Glutamatergic neuron (in vitro differentiated cells): ENCODE results near the gene CACNG7. TPM values are rescaled to one million over a fixed set of nuclear protein-coding genes. Genes with fewer than 3 reads are reported as not detected.
A peak's percentile ranks its signal among the peaks of the same experiment; 100 is the strongest.

ENCODE experiments used
- DNase-seq: peaks from one replicate; pipeline ENCODE4 v3.0.0; 2022
- H3K27ac Mint-ChIP-seq: one replicate; pipeline ENCODE4 v1.8.0; 2020; ENCODE audit warnings: mild to moderate bottlenecking, mixed read lengths, inconsistent platforms; ENCODE audit not compliant: unreplicated experiment
- H3K27me3 Mint-ChIP-seq: one replicate; pipeline ENCODE4 v1.8.0; 2020; ENCODE audit warnings: mild to moderate bottlenecking, moderate library complexity, mixed read lengths, inconsistent platforms; ENCODE audit not compliant: unreplicated experiment
- H3K36me3 Mint-ChIP-seq: one replicate; pipeline ENCODE4 v1.8.0; 2020; ENCODE audit warnings: mild to moderate bottlenecking, mixed read lengths, inconsistent platforms; ENCODE audit not compliant: unreplicated experiment
- H3K4me1 Mint-ChIP-seq: one replicate; pipeline ENCODE4 v1.8.0; 2020; ENCODE audit warnings: mild to moderate bottlenecking, low read depth, mixed read lengths, inconsistent platforms; ENCODE audit not compliant: unreplicated experiment
- H3K4me3 Mint-ChIP-seq: one replicate; pipeline ENCODE4 v1.8.0; 2020; ENCODE audit warnings: mild to moderate bottlenecking, mixed read lengths, inconsistent platforms; ENCODE audit not compliant: unreplicated experiment
- H3K9me3 Mint-ChIP-seq: one replicate; pipeline ENCODE4 v1.8.0; 2020; ENCODE audit warnings: mild to moderate bottlenecking, moderate library complexity, mixed read lengths, inconsistent platforms; ENCODE audit not compliant: unreplicated experiment
- total RNA-seq: library from RNA; stranded (reverse); fragmentation: NEBNext Ultra II Directional; extraction: Animal tissue kit (Norgen Biotek cat#: 25700); gene quantifications from one replicate; pipeline ENCODE4 v1.2.1, GENCODE V29; 2021; ENCODE audit not compliant: unreplicated experiment
- TF ChIP-seq, protein P1 (sequence below): fragments of 200-600 bp; sonication (generic); IDR thresholded peaks from one replicate; pipeline ENCODE4 v1.5.0; 2021; ENCODE audit not compliant: partially characterized antibody, unreplicated experiment

Gene CACNG7
- total RNA-seq, 1 donor from 2014 or later: 60.4 TPM

DNA sequence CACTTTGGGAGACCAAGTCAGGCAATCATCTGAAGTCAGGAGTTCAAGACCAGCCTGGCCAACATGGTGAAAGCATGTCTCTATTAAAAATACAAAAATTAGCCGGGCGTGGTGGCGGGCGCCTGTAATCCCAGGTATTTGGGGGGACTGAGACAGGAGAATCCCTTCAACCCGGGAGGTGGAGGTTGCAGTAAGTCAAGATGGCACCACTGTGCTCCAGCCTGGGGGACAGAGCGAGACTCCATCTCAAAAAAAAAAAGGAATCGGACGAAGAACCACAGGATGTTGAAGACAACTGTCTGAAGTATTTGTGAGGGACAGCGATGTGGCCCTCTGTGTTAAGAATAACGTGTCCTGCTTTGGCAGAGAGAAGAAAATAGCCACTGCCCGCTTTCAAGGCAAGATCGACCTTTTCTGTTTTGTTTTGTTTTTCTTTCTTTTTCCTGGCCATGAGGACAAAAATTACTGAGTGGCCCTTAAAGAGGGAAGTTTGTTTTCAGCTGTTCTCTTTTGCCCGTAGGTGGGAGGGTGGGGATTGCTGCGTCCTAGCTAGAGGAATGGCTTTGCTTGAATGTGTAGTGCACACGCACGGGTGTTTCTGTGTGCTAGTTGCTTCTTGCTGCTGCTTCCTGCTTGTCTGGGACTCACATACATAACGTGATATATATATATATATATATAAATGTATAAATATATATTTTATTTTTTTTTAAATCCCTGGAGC lies 33.3 kb upstream of the CACNG7 start:
- DNase-seq: no peak
- Mint-ChIP-seq H3K4me1 (peaks cover 9% of the 10 kb centered on the region), H3K36me3 (peaks cover 7% of the 10 kb centered on the region), H3K27me3 (peaks cover 7% of the 10 kb centered on the region), H3K27ac (no peak overlapping the region), H3K4me3 (no peak overlapping the region), H3K9me3 (peaks cover 8% of the 10 kb centered on the region)
- TF ChIP-seq, protein P1, sequence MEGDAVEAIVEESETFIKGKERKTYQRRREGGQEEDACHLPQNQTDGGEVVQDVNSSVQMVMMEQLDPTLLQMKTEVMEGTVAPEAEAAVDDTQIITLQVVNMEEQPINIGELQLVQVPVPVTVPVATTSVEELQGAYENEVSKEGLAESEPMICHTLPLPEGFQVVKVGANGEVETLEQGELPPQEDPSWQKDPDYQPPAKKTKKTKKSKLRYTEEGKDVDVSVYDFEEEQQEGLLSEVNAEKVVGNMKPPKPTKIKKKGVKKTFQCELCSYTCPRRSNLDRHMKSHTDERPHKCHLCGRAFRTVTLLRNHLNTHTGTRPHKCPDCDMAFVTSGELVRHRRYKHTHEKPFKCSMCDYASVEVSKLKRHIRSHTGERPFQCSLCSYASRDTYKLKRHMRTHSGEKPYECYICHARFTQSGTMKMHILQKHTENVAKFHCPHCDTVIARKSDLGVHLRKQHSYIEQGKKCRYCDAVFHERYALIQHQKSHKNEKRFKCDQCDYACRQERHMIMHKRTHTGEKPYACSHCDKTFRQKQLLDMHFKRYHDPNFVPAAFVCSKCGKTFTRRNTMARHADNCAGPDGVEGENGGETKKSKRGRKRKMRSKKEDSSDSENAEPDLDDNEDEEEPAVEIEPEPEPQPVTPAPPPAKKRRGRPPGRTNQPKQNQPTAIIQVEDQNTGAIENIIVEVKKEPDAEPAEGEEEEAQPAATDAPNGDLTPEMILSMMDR: no peak

DNA sequence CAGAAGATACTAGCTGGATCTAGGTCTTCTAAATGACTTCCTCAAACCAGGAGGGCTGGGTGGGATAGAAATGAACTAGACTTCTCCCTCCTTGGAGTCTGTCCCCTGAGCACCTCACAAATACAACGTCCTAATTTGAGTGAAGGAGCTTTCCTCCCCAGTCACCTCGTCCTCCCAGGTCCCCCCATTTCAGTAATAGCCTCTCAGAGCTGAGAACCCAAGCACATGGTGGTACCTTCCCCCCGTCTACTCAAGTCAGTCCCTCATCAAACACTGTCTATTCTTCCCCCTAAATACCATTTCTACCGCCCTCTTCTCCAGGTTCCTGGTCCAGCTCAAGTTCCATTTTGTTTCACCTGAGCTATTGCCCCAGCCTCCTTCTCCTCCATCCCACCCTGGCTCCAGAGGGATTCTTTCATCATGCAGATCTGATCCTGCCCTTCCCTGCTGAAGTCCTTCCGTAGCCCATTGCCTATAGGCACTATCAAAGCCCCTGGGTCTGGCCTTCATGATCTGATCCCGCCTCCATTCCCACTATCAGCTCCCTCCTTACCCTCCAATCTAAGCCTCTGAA lies 32.3 kb upstream of the CACNG7 start:
- no peak for DNase-seq
- peaks cover 7% of the 10 kb centered on the region for H3K27me3 Mint-ChIP-seq
- peaks cover 7% of the 10 kb centered on the region for H3K36me3 Mint-ChIP-seq
- H3K4me1 Mint-ChIP-seq: peaks cover 6% of the 10 kb centered on the region
- no peak overlapping the region for H3K27ac Mint-ChIP-seq
- peaks cover 4% of the 10 kb centered on the region for H3K9me3 Mint-ChIP-seq
- no peak overlapping the region for H3K4me3 Mint-ChIP-seq
- TF ChIP-seq, protein P1: no peak

DNA sequence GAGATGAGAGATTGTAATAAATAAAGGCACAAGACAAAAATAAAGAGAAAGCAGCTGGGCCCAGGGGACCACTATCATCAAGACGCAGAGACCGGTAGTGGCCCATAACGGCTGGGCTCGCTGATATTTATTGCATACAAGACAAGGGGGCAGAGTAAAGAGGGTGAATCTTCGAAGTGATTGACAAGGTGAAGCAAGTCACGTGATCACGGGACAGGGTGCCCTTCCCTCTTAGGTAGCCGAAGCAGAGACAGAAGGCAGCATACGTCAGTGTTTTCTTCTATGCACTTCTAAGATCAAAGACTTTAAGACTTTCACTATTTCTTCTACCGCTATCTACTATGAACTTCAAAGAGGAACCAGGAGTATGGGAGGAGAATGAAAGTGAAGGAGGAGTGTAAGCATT lies 31.7 kb upstream of the CACNG7 start:
- Mint-ChIP-seq H3K36me3 (peaks cover 7% of the 10 kb centered on the region), H3K9me3 (peaks cover 4% of the 10 kb centered on the region), H3K4me1 (peaks cover 6% of the 10 kb centered on the region), H3K27ac (no peak overlapping the region), H3K4me3 (no peak overlapping the region), H3K27me3 (peaks cover 7% of the 10 kb centered on the region)
- TF ChIP-seq, protein P1: no peak
- DNase-seq: no peak

DNA sequence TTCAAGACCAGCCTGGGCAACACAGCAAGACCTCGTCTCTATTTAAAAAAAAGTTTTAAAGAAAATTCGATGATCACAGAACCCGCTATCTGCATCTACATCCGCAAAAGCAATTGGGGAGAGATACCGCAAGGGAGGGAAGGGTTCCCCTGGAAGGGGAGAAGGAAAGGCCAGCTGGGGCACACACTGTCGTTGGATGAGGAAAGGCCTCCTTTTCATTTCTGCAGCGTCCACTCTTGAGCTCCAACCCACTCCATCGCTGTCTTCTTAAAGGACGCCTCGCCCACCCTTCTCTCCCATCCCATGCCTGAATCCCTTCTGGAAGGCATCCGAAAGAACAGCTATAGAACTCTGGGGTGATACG lies 30.3 kb upstream of the CACNG7 start:
- TF ChIP-seq, protein P1: no peak
- Mint-ChIP-seq H3K36me3 (peaks cover 7% of the 10 kb centered on the region), H3K4me3 (no peak overlapping the region), H3K9me3 (peaks cover 4% of the 10 kb centered on the region), H3K27ac (peak overlapping the region; percentile 81), H3K4me1 (peaks cover 10% of the 10 kb centered on the region), H3K27me3 (peaks cover 9% of the 10 kb centered on the region)
- no peak for DNase-seq
